ENCODE measurements around the gene EBLN1.

DNA sequence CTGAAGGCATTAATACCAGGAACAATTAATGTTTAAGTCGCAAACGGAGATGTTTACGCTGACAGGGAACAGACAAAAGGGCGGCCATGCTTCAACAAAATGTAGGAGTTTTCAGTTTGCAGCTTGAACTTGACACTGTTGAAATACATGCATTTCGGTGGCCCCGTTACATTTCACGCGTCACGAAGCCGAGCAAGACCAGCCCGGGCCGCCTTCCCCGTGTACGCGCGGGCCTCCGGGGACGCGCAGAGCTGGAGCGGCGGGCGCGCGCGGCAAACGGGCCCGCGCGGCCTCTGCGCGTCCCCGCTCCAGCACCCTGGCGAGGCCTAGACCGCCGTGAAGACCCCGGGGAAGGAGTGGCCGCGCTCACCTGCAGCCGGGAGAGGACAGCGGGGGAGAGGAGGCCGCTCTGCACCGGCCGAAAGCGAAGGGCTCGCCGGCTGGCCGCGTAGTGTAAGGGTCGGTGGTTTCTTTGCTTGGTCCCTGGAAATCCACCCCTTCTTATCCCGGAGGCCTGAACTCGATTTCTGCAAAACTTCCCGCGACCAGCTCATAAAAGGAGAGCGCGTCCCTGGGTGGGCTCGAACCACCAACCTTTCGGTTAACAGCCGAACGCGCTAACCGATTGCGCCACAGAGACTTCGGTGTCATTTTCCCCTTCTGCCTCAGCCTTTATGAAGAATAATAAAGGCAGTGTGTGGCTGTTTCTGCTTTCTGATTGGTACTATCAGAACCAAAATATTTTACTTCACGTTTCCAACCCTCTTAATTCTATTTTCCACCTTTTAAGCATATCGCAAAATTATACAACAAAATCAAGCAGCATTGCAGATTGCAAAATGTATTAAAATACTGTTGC is 11.4 kb upstream of the EBLN1 start:
- no peak for TF ChIP-seq EZH2 (IDR thresholded peaks at IDR 0.05; ENCODE audit: borderline replicate concordance)
- TF ChIP-seq, protein P1, sequence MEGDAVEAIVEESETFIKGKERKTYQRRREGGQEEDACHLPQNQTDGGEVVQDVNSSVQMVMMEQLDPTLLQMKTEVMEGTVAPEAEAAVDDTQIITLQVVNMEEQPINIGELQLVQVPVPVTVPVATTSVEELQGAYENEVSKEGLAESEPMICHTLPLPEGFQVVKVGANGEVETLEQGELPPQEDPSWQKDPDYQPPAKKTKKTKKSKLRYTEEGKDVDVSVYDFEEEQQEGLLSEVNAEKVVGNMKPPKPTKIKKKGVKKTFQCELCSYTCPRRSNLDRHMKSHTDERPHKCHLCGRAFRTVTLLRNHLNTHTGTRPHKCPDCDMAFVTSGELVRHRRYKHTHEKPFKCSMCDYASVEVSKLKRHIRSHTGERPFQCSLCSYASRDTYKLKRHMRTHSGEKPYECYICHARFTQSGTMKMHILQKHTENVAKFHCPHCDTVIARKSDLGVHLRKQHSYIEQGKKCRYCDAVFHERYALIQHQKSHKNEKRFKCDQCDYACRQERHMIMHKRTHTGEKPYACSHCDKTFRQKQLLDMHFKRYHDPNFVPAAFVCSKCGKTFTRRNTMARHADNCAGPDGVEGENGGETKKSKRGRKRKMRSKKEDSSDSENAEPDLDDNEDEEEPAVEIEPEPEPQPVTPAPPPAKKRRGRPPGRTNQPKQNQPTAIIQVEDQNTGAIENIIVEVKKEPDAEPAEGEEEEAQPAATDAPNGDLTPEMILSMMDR (IDR thresholded peaks at IDR 0.05; ENCODE audit: poor library complexity), result no peak
- TF ChIP-seq EZH2phosphoT487 (IDR thresholded peaks at IDR 0.05; ENCODE audit: low read depth, severe bottlenecking, unreplicated experiment), result no peak
